Erythroblast (primary cell): ENCODE data around the gene SHLD1.

Experiments used
- GATA1 ChIP-seq: IDR thresholded peaks from 2 replicates; pipeline ENCODE4 v1.6.1; 2011; ENCODE audit warnings: low read depth, mild to moderate bottlenecking, control low read depth, low read length, moderate library complexity
- POLR2A ChIP-seq: IDR thresholded peaks from 2 replicates; pipeline ENCODE4 v1.6.1; 2011; ENCODE audit warnings: mild to moderate bottlenecking, low read length

- TF ChIP-seq POLR2A (no peak), GATA1 (no peak)
Observed at GRCh38 chr20:5893621-5894020, 143.4 kb downstream of the SHLD1 start.
